Measurements from ENCODE around the gene TPSD1.

- TF ChIP-seq, protein P1, sequence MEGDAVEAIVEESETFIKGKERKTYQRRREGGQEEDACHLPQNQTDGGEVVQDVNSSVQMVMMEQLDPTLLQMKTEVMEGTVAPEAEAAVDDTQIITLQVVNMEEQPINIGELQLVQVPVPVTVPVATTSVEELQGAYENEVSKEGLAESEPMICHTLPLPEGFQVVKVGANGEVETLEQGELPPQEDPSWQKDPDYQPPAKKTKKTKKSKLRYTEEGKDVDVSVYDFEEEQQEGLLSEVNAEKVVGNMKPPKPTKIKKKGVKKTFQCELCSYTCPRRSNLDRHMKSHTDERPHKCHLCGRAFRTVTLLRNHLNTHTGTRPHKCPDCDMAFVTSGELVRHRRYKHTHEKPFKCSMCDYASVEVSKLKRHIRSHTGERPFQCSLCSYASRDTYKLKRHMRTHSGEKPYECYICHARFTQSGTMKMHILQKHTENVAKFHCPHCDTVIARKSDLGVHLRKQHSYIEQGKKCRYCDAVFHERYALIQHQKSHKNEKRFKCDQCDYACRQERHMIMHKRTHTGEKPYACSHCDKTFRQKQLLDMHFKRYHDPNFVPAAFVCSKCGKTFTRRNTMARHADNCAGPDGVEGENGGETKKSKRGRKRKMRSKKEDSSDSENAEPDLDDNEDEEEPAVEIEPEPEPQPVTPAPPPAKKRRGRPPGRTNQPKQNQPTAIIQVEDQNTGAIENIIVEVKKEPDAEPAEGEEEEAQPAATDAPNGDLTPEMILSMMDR (IDR thresholded peaks at IDR 0.05; ENCODE audit: low read depth, low read length, poor library complexity, severe bottlenecking), result no peak
- TF ChIP-seq EZH2phosphoT487 (IDR thresholded peaks at IDR 0.05; ENCODE audit: borderline replicate concordance, low read length), result no peak
Measured at GRCh38 chr16:1295465-1295864, 39.6 kb downstream of the TPSD1 start.

Measured in DOHH2 (cell line).